Common myeloid progenitor, CD34-positive (primary cell): Measurements from ENCODE around the gene SLC19A1.
"Not testable (repeated sequence)": the region's sequence is repeated elsewhere in the genome, so short reads cannot be mapped to it uniquely, and the experiment has no call there.

Source experiments
- CTCF ChIA-PET: fragments of 350-600 bp; sonication (Branson Sonifier 250); formaldehyde crosslinking; loops from one replicate; lab custom pipeline; 2021; ENCODE audit warnings: antibody characterized with exemption; lab: Charles Lee
- POLR2A ChIA-PET: fragments of 350-600 bp; sonication (Branson Sonifier 250); formaldehyde crosslinking; loops from one replicate; lab custom pipeline; 2021; ENCODE audit warnings: antibody characterized with exemption; lab: Charles Lee
- DNase-seq, 3 donors: peaks; one replicate each; pipeline versions ENCODE4 v3.0.0 to v3.0.0-alpha.2; 2013
- H3K27ac ChIP-seq, 2 experiments: 1 replicate in 1 of 2; 2 replicates in 1 of 2; pipeline ENCODE4 v1.7.0; 2013; ENCODE audit warnings: inconsistent platforms in 2 of 2, low read length in 2 of 2, mild to moderate bottlenecking in 2 of 2, low read depth in 1 of 2, moderate library complexity in 1 of 2; ENCODE audit not compliant: severe bottlenecking in 2 of 2, insufficient read depth in 1 of 2, poor library complexity in 1 of 2
- H3K27me3 ChIP-seq, 5 experiments: replicated peaks in 2 of 5; 1 replicate in 3 of 5; 2 replicates in 2 of 5; pipeline versions ENCODE4 v1.6.1 to v1.7.0; 2013; ENCODE audit warnings: low read length in 4 of 5, mild to moderate bottlenecking in 2 of 5, moderate library complexity in 2 of 5, inconsistent platforms in 1 of 5; ENCODE audit not compliant: insufficient read depth in 5 of 5, control insufficient read depth in 4 of 5
- H3K36me3 ChIP-seq, 4 experiments: 1 replicate in 2 of 4; 2 replicates in 2 of 4; pipeline versions ENCODE4 v1.6.1 to v1.7.0; 2013; ENCODE audit warnings: low read length in 3 of 4, control low read depth in 1 of 4, mild to moderate bottlenecking in 1 of 4; ENCODE audit not compliant: control insufficient read depth in 4 of 4, insufficient read depth in 4 of 4
- H3K4me1 ChIP-seq, 4 experiments: 1 replicate in 3 of 4; 2 replicates in 1 of 4; pipeline versions ENCODE4 v1.6.1 to v1.7.1; 2013; ENCODE audit warnings: low read length in 3 of 4, mild to moderate bottlenecking in 3 of 4, control low read depth in 1 of 4, inconsistent platforms in 1 of 4, moderate library complexity in 1 of 4; ENCODE audit not compliant: control insufficient read depth in 4 of 4, insufficient read depth in 4 of 4; ENCODE audit errors: control extremely low read depth in 1 of 4
- H3K4me3 ChIP-seq, 7 experiments: 1 replicate in 4 of 7; 2 replicates in 3 of 7; pipeline versions ENCODE4 v1.5.1 to v1.7.0; 2013; ENCODE audit warnings: mild to moderate bottlenecking in 7 of 7, low read length in 6 of 7, moderate library complexity in 6 of 7, inconsistent platforms in 2 of 7, low read depth in 2 of 7, control low read depth in 1 of 7; ENCODE audit not compliant: insufficient read depth in 4 of 7, control insufficient read depth in 1 of 7; ENCODE audit errors: extremely low read depth in 1 of 7
- H3K9me3 ChIP-seq, 5 experiments: 1 replicate in 4 of 5; 2 replicates in 1 of 5; pipeline versions ENCODE4 v1.6.1 to v1.7.1; 2013; ENCODE audit warnings: low read length in 4 of 5, mild to moderate bottlenecking in 2 of 5, inconsistent platforms in 1 of 5, low read depth in 1 of 5, moderate library complexity in 1 of 5; ENCODE audit not compliant: control insufficient read depth in 4 of 5, insufficient read depth in 2 of 5; ENCODE audit errors: control extremely low read depth in 1 of 5
- WGBS: methylation state at CpG from one replicate; pipeline ENCODE4 v1.1.5; 2013; ENCODE audit not compliant: insufficient coverage; 5-methylcytosine and 5-hydroxymethylcytosine counted together

SLC19A1 gene

DNA sequence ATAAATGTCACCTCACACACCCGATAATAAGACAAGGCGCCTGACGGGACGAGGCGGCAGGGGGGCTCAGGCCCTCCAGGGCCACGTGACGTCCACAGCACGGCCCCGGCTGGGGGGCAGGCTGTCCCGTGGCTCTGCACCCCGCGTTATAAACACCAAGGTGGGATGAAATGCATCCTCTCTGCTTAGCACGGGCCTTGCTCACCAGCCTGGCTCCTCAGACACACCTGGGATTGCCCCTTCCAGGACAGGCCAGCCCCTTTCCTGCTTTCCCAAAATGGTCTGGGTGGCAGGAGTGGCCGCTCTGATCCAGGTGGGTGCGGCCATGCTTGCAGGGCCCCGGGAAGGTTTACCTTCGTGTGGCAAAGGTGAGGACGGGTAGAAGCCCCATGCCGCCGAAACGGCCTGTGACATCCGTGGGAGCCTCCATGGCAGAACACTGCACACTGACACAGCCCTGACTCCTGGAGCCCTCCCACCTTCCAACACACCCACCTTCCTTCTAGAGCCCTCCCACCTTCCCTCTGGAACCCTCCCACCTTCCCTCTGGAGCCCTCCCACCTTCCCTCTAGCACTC is 35.9 kb downstream of the SLC19A1 start:
- POLR2A ChIA-PET = no interaction called here
- no peaks in the 10 kb centered on the region for H3K9me3 ChIP-seq
- no peak for DNase-seq
- H3K4me1 ChIP-seq = no peaks in the 10 kb centered on the region
- no peak overlapping the region for H3K4me3 ChIP-seq
- 89% methylated on average over 14 of the region's 22 CpGs for WGBS
- H3K27me3 ChIP-seq = no peaks in the 10 kb centered on the region
- H3K36me3 ChIP-seq = peaks cover 0 to 4% (median 0%) of the 10 kb centered on the region in 4 experiments
- CTCF ChIA-PET = no interaction called here
- no peak overlapping the region for H3K27ac ChIP-seq

GRCh38 chr21:45505416-45506021 is 36.7 kb downstream of the SLC19A1 start:
- no peaks in the 10 kb centered on the region for H3K9me3 ChIP-seq
- no peak for DNase-seq
- peaks cover 0 to 3% (median 0%) of the 10 kb centered on the region in 4 experiments for H3K36me3 ChIP-seq
- ChIA-PET POLR2A (no interaction called here), CTCF (no interaction called here)
- H3K4me1 ChIP-seq = no peaks in the 10 kb centered on the region
- no peak overlapping the region for H3K27ac ChIP-seq
- H3K4me3 ChIP-seq = no peak overlapping the region
- H3K27me3 ChIP-seq = no peaks in the 10 kb centered on the region
- WGBS = 93% methylated on average over 32 of the region's 33 CpGs

- H3K27ac ChIP-seq = no peak overlapping the region
- ChIA-PET POLR2A (no interaction called here), CTCF (no interaction called here)
- no peaks in the 10 kb centered on the region for H3K27me3 ChIP-seq
- H3K36me3 ChIP-seq = no peaks in the 10 kb centered on the region
- no peaks in the 10 kb centered on the region for H3K4me1 ChIP-seq
- no peaks in the 10 kb centered on the region for H3K9me3 ChIP-seq
- WGBS = 88% methylated on average over 30 of the region's 41 CpGs
- DNase-seq = no peak
- no peak overlapping the region for H3K4me3 ChIP-seq
Measured at GRCh38 chr21:45504516-45505415, 37.5 kb downstream of the SLC19A1 start.

DNA sequence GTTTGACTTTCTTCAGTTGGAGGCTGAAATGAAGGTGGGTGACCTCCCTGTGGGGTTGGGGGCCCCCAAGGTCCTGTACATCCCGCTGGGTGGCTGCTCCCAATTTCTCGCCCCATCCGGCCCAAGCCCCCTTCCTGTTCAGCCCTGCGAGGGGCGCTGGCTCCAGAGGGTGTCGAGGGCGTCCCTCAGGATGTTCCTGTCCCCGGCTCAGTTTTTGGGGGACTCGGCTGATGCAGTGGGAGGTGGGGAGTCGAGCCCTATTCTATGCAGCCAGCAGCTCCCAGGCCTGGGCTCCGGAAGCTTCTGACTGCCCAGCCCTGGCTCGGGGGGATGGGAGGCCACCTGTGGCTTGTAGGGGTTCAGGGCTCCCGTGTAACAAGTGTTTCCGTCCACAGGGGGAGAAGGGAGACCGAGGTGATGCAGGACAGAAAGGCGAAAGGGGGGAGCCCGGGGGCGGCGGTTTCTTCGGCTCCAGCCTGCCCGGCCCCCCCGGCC is 38.2 kb downstream of the SLC19A1 start:
- H3K27me3 ChIP-seq = no peaks in the 10 kb centered on the region
- 91% methylated on average over 9 of the region's 22 CpGs for WGBS
- ChIA-PET CTCF (no interaction called here), POLR2A (no interaction called here)
- no peaks in the 10 kb centered on the region for H3K4me1 ChIP-seq
- no peak overlapping the region for H3K27ac ChIP-seq
- H3K4me3 ChIP-seq = no peak overlapping the region
- H3K9me3 ChIP-seq = no peaks in the 10 kb centered on the region
- no peak for DNase-seq
- no peaks in the 10 kb centered on the region for H3K36me3 ChIP-seq

DNA sequence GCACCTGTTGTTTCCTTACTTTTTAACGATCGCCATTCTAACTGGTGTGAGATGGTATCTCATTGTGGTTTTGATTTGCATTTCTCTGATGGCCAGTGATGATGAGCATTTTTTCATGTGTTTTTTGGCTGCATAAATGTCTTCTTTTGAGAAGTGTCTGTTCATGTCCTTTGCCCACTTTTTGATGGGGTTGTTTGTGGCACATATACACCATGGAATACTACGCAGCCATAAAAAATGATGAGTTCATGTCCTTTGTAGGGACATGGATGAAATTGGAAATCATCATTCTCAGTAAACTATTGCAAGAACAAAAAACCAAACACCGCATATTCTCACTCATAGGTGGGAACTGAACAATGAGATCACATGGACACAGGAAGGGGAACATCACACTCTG is 39.0 kb downstream of the SLC19A1 start:
- CTCF ChIA-PET, DNase-seq, H3K27me3 ChIP-seq, H3K27ac ChIP-seq, POLR2A ChIA-PET, H3K36me3 ChIP-seq, H3K9me3 ChIP-seq, H3K4me1 ChIP-seq, H3K4me3 ChIP-seq: not testable (repeated sequence)
- no CpG with 5 or more reads among the region's 4 CpGs for WGBS

GRCh38 chr21:45502600-45502999 is 39.6 kb downstream of the SLC19A1 start:
- H3K36me3 ChIP-seq = peaks cover 0 to under 1% (median 0%) of the 10 kb centered on the region in 4 experiments
- H3K27me3 ChIP-seq = no peaks in the 10 kb centered on the region
- no peaks in the 10 kb centered on the region for H3K9me3 ChIP-seq
- no peak overlapping the region for H3K4me3 ChIP-seq
- no peak overlapping the region for H3K27ac ChIP-seq
- CTCF ChIA-PET = no interaction called here
- no peak for DNase-seq
- H3K4me1 ChIP-seq = no peaks in the 10 kb centered on the region
- 95% methylated on average over 8 of the region's 10 CpGs for WGBS
- POLR2A ChIA-PET = interaction anchor here (1.0 kb wide), 1 partner anchor 19 kb away, joined by 3 read pairs; no protein-coding TSS in a partner anchor

DNA sequence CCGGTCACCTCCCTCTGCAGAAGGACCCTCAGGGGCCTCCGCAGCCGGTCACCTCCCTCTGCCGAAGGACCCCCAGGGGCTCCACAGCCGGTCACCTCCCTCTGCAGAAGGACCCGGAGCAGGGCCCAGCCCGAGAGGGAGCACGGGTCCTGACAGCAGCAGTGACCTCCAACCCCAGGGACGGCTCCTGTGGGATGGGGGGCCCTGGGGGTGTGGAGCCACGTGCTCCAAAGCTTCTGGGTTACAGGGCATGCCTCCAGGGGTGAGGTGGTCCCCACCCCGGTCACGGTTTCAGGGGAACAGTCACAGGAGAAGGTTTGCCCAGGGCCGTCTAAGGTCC is 40.3 kb downstream of the SLC19A1 start:
- WGBS = 84% methylated on average over 5 of the region's 13 CpGs
- no peak overlapping the region for H3K27ac ChIP-seq
- no peaks in the 10 kb centered on the region for H3K9me3 ChIP-seq
- H3K27me3 ChIP-seq = no peaks in the 10 kb centered on the region
- no peaks in the 10 kb centered on the region for H3K4me1 ChIP-seq
- peaks cover 0 to 2% (median 0%) of the 10 kb centered on the region in 4 experiments for H3K36me3 ChIP-seq
- ChIA-PET CTCF (no interaction called here), POLR2A (interaction anchor here (1.0 kb wide), 1 partner anchor 19 kb away, joined by 3 read pairs; no protein-coding TSS in a partner anchor)
- H3K4me3 ChIP-seq = no peak overlapping the region
- no peak for DNase-seq
